HG03135 (cell line): ENCODE measurements around the gene COLEC12.

Experiments used
- ATAC-seq: cut with Tn5 transposase; IDR thresholded peaks from one replicate; pipeline ENCODE4 v1.9.1; 2021; ENCODE audit warnings: mild to moderate bottlenecking, moderate library complexity; ENCODE audit not compliant: unreplicated experiment

The COLEC12 gene

DNA sequence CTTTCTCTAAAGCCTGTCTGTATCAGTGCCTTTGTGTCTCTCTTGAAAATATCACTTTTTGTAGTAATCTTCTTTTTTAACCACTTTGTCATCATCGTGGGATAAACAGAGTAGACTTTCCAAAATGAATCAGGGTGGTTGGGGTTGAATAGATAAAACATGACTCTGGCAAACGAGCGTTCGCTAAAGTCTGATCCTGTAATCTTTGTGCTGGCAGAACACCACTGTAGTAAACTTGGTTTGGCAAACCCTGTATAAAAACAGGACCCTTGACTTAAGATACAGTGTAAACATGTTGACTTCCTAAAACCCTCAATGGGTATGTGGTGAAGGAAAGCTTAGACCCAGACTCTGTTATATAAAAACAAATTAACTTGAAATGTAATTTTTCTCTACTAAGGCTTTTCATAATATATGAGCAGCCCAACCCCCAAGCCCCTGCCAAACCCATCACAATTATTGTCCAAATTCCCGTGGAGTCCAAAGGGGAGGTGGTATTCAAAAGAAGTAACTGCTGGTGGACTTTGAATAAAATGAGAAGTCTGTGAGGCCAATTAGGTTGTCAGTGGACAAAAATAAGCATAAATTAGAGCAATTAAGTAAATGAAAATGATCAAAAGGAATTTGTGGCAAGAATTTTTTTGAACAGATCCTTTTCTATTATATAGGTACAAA lies 52.2 kb downstream of the COLEC12 start:
- ATAC-seq: no peak

DNA sequence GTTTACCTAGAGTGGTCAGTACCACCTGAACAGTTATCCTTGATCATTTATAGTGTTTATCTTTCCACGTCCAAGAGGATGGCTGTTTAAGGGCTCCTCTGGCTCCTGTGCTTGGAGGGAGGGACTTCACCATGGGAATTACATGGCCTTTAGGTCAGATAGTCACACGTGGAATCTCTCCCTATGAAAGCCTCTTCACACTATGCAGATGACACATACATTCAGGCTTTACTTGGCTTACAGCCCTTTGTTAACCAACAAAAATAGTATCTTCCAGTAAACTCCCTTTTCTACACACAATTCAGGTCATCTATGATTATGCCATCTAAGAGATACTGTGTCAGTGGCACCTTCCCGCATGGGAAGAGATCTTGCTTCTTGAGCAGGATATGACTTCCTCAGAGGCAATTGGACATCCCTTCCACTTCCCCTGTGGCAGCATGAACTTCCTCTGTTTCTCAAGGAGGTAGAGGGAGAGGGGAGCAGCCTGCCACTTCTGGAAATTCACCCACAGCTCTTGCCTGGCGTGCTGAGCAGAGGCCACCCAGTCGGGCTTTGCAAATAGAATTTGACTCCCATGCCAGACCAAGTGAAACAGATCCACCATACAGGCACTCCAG lies 53.5 kb downstream of the COLEC12 start:
- ATAC-seq: no peak

DNA sequence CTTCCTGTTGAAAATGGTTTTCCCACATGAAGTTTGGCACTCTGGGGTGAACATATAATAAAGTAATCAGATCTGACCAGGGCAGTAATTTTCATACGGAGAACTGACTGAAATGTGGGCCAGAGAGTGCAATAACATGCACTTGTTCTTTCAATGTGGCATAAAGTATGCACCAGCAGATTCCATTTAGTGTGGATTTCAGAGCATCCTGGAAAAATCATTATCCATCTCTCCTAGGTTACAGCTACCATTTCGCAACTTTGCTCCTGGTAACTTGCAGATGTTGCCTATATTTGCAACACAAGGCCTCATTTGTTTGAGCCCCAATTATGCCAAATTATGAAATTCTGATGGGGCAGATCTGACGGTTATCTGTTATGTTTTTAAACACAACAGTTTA lies 55.4 kb downstream of the COLEC12 start:
- ATAC-seq: no peak

DNA sequence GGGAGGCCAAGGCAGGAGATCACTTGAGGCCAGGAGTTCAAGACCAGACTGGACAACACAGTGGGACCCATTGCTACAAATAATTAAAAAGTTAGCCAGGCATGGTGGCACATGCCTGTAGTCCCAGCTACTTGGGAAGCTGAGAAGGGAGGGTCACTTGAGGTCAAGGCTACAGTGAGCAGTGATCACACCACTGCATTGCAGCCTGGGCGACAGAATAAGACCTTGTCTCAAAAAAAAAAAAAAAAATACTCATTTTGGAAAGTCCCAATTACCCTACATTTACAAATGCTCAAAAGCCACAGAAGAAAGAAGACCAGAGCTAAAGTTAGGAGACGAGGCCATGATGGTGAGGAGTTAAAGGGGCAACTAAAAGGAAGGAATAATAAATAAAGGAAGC lies 61.9 kb downstream of the COLEC12 start:
- ATAC-seq: no peak

DNA sequence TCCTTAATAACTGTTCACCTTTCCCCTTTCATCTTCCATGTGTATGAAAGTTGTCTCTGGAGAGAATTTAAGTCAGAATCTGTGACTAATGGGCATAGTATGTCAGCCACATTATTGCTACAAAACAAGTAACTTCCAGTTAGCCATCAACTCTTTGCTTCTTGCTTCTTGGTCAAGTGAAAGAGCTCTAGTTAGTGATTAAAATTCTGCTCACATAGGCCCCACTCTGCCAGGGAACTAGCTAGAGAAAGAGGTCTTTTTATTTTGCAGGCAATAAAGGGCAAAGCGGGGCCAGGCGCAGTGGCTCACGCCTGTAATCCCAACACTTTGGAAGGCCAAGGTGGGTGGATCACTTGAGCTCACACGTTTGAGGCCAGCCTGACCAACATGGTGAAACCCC lies 64.6 kb downstream of the COLEC12 start:
- no peak for ATAC-seq

DNA sequence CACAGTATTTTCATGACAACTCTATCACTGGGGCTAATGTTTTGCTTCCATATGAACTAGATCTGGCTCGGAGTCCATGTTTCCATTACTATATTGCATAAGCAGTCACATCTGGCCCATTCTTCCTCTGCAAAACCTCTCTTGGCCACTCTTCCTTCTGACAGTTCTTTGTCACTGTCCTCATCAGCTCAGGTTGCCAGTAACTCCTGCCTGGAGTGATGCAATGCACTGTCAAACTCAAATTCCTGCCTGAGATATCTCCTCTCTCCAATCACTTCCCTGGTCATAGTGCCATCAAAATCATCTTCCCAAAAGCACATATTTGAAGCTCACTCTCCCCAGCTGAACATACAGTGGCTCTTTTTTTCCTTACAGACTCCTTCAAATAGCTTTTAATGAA lies 66.1 kb downstream of the COLEC12 start:
- no peak for ATAC-seq

DNA sequence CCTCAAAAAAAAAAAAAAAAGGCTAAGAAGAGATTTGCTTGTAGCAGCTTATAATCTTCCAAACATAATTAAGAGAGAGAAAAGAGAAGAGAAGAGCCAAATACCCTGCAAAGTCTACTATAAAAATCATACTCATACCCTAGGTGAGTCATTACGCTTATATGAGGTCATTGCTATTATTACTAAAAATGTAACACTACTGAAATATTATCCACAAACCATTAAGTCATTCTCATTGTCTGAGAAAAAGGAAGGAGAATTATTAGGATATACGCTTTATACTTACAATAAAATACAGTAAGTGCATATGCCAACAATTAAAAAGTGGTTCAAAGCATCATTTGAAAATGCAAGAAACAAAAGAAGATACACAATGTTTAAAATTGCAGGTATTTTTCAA lies 66.5 kb downstream of the COLEC12 start:
- no peak for ATAC-seq

DNA sequence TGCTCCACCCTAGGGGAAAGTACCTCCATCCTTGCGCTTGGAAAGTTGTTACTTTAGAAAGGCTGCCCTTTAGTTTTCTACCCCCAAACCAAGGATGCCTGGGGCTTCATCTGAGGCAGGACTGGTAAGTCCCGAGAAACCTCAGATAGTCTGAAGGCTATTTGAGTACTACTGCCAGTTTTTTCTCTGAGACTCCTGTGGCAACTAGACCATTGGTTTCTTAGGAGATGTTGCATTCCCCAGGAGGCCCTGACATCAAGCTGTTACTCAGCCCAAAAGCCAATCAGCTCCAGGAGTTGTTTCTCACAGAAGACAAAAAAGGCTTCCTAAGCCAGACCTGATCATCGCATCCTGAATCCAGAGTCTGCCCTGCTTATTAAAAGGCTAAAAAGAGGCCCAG lies 67.2 kb downstream of the COLEC12 start:
- no peak for ATAC-seq

DNA sequence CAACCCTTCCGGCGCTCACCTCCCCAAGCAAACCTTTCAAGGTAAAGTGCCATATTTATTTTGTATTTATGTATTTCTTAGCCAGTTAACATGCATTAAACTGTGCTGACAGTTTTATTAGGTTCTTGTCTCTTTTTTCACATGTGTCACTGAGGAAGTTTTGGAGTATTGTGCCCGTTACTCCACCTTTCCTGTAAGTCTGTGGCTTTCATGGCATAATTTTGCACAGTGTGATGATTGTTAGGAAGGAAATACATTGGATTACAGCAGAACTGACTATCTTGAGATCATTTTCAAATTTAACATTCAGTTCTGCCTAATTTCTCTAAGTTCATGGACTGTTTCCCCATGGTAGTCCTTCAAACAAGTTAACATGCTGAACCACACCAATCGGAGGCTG lies 67.7 kb downstream of the COLEC12 start:
- no peak for ATAC-seq

DNA sequence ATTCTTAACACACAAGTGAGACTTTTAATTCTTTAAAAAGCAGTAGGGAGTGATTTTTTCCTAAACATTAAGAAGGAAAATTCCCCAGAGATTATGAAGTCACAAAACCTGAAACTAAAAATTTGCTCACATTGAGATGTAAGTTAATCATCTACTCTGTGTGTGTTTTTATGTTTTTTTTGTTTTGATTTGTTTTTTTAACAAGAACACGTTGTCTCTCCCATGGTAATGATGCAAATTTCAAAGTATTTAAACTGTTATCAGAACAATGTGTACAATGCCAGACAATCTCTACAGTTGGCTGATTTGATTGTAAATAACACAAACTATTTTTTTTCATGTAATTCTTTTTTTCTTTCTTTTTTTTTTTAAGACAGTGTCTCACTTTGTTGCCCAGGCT lies 71.5 kb downstream of the COLEC12 start:
- ATAC-seq: no peak

DNA sequence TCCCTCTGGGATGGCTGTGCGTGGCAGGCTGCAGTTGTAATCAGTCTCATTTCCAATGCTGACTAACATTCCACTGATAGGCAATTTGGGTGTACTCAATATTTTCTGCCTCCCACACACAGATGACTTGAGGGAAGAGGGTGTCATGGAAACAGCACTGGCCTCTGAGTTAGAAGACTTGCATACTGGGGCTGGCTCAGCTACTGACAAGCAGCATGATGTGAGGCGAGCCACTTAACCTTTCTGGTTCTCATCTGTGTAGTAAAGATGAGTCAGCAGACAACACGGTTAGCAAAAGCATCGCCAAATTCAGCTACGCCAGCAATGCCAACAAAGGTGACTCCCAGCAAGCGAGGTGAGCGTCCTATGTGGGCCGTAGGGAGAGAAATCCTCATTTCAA lies 73.5 kb downstream of the COLEC12 start:
- ATAC-seq: no peak

DNA sequence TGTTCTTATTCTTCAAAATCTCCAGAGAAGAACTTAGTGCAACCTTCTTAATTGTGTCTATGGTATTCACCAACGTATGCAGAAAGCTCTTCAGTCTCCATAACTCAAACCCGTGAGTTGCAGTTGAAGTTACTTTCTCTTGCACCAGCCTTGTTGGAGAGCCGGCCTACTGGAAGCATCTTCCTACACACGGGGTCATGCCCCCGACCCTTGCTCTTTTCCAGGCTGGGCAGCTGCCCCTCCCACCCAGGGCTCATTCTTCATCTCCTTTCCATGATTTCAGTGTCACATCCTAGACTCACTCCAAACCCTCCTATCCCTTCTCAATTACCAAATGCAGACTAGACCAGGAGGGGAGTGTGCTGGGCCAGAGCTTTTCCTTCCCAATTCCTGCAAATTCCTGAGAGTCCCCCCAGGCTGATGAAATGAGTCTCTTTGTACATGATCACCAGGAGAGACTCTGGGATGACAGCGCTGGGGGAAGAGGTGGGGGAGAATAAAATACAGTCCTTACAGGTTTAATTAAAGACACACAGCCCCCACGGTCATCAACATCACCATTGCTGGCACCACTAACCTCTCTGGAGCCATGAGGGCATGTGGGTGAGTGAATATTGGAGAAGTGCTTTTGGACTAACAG lies 75.3 kb downstream of the COLEC12 start:
- no peak for ATAC-seq

DNA sequence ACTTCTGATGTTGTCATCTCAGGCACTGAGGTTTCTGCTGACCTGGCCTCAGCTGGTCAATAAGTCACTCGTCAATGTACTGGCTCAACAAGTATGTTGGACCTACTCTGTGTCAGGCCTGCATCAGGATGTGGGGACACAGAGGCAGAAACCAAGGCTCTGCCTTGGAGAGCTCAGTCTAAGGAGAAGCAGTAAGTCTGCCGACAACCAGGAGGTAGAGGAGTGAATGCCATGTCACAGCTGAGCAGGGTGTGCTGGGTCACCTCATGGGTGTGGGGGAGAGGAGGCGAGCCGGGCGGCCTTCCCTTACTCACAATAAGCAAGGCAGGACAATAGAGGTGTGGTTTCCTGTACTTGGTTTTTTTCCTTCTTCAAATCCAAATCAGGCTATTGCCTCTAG lies 75.8 kb downstream of the COLEC12 start:
- ATAC-seq: no peak

DNA sequence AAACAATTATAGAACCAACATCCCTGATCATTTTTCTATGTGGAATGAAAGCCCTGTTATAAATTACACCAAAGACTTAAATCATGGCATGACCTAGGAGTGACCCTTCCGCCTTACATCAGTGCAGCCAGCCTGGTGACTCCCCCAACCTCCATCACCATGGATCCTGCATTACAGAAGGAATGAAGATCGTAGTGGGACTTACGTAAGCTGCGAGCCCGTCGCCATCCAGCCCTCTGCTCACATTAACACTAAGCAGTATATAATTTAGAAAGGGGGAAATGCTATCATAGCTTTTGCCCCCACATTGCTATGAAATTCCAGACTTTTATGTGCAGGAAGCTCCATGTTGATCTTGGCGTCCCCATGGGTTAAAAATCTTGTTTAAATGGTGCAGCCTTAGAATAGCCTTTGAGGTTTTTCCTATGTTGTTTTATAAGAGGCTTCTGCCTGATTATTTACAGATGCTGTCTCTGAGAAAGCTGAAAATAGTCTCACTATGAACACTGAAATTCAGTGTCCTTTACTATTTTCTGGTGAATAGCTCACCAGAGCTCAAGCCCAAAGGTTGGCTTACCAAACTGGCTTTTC lies 76.3 kb downstream of the COLEC12 start:
- no peak for ATAC-seq

DNA sequence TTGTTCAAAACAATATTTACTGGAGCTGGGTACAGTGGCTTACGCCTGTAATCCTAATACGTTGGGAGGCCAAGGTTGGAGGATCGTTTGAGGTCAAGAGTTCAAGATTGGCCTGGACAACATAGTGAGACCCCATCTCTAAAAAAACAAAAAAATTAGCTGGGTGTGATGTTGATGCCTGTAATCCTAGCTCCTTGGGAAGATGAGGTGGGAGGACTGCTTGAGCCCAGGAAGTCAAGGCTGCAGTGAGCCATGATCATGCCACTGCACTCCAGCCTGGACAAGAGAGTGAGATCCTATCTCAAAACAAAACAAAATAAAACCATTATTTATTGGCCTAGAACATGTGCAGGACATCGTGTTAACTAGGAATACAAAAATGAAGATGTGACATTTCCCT lies 77.5 kb downstream of the COLEC12 start:
- ATAC-seq: no peak

DNA sequence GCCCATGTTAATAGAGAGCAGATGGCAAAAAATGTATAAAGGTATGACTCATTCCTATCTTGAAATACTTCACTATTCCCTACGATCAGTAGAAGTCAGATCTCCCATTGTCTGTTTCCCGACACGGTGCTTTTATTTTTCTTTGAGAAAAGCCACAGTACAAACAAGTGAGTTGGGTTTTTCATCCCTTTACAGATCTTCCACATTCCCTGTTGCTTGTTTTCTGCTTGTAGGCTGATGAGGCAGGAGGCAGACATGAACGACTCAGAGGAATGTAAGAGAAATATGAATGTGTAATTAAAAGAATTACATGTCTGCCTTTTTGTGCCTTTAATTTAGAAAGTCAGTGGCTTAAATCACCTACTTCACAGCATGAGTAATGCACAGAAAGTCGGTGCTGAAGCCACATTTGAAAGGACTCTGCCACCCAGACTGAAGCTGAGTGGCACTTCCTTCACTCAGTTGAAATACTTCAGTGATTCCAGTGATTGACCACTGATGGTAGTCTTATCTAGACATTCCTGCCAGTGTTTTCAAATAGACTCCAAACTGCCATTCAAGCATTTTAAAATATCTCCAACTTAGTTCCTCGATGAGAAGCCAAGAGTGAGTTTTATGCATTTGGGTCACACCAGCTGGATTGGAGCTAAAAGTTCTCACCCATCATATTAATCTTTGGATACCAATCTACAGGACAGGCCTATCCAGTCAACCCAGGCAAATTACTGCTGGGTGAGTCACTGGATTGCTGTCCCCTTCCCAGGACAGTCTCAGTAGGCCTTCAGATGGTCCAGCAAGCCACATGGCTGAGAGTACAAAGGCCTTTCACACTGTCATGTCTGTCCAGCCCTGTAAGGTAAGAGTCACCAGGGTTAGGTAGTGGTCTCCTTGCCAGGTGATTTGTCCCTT lies 79.0 kb downstream of the COLEC12 start:
- no peak for ATAC-seq

DNA sequence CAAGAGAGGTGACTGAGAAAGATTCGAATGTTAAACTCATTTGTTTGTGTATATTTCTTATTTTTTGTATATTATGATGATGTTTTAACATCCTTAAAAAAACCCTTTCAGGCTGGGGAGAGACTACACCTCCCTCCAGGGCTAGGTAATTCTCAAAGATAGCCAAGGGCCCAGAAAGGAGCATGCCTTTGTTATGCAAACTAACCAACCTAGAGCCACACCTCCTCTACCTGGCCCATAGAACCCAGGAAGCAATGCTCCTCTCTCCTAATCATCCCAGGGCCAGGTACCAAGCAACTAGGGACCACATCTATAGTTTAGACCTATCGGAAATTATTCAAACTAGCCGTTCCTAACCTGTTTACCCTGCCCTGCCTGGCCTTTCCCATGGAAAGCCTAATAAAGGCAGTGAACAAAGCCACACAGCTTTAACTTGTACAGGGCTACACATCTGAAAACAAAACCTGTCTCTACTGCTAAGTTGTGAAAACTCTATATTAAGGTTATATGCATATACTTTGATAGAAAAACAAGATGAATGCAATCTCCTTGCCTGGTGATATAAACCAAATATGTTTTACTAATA lies 79.7 kb downstream of the COLEC12 start:
- ATAC-seq: no peak

DNA sequence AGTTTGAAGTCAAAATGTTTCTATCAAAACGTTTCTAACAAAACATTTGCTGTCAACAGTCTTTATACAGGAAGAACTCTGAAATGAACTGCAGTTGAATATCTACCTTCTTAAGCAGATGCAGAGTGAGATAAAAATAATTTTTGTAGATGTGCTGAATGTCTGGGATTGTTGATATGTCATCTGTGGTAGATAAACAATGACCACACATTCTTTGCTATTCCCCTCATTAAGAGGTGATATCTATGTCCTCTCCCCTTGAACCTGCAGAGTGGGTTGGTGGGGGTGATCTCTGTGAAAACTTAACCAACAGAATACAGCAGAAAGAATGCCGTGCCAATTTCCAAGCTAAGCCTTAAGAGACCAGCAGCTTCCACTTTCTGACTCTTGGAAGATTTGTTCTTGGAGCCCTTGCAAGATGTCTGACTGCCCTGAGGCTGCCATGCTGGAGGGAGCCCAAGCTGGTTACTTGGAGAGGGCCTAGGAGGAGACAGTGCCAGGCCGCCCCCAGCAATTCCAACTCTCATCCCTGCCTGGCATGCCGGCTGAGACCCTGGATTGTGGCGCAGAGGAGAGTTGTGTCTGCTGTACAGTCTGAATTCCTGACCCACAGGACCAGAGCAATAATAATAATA lies 80.8 kb downstream of the COLEC12 start:
- no peak for ATAC-seq

DNA sequence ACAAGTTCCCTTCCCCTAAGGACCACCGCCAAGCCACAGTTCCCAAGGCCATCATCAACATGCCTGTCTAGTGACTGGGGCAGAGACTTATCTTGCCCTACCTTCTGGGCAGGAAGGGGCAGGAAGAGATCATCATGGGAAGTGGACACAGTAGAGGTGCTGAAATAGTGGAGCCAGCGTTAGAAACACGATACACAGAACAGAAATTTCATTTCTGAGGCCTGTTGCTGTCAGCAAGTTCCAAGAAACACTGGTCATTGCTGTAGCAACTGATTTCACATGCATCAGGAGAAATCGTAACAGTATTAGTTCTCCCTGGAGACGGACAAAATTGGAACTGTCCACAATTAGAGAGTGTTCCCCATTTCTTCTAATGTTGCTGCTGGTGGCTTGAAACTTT lies 83.0 kb downstream of the COLEC12 start:
- no peak for ATAC-seq

DNA sequence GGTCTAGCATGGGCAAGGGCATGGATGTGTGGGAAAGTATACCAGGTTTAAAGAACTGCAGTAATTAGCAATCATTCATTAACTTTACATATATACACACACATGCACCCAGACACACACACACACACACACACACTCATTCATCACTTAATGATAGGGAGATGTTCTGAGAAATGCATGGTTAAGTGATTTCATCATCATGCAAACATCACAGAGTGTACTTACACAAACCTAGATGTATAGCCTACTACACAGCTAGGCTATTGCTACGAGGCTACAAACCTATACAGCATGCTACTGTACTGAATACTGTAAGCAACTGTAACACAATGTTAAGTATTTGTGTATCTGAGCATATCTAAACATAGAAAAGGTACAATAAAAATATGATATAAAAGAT lies 83.6 kb downstream of the COLEC12 start:
- no peak for ATAC-seq
